H9 (cell line): ENCODE results near the gene FBXO42. TPM values are rescaled to one million over a fixed set of nuclear protein-coding genes. Genes with fewer than 3 reads are reported as not detected.

Experiments used
- DNase-seq: peaks from one replicate; pipeline ENCODE4 v3.0.0-alpha.2; 2017
- H2AFZ ChIP-seq: one replicate; pipeline ENCODE4 v1.6.1; 2013; ENCODE audit warnings: mild to moderate bottlenecking, low read length, control low read depth, moderate library complexity
- H2AK5ac ChIP-seq: 2 replicates; pipeline ENCODE4 v1.6.1; 2013; ENCODE audit warnings: low read length, control low read depth, mixed read lengths; ENCODE audit not compliant: insufficient read length
- H2BK120ac ChIP-seq: one replicate; pipeline ENCODE4 v1.6.1; 2013; ENCODE audit warnings: low read depth, mild to moderate bottlenecking, low read length, control low read depth, inconsistent platforms; ENCODE audit not compliant: poor library complexity, severe bottlenecking
- H2BK12ac ChIP-seq: 2 replicates; pipeline ENCODE4 v1.6.1; 2013; ENCODE audit warnings: low read length, control low read depth, mixed read lengths, low read depth; ENCODE audit not compliant: insufficient read length
- H2BK15ac ChIP-seq: 2 replicates; pipeline ENCODE4 v1.6.1; 2013; ENCODE audit warnings: low read depth, low read length, control low read depth
- H2BK20ac ChIP-seq: one replicate; pipeline ENCODE4 v1.6.1; 2013; ENCODE audit warnings: low read depth, mild to moderate bottlenecking, low read length, control low read depth, inconsistent platforms; ENCODE audit not compliant: poor library complexity, severe bottlenecking
- H2BK5ac ChIP-seq: 2 replicates; pipeline ENCODE4 v1.6.1; 2013; ENCODE audit warnings: low read length, control low read depth, mixed read lengths; ENCODE audit not compliant: insufficient read length
- H3K14ac ChIP-seq: 2 replicates; pipeline ENCODE4 v1.6.1; 2013; ENCODE audit warnings: low read length, control low read depth; ENCODE audit not compliant: insufficient read depth
- H3K18ac ChIP-seq: 2 replicates; pipeline ENCODE4 v1.6.1; 2013; ENCODE audit warnings: low read depth, mild to moderate bottlenecking, mixed read lengths, low read length, control low read depth; ENCODE audit not compliant: insufficient read length
- H3K23ac ChIP-seq: 2 replicates; pipeline ENCODE4 v1.6.1; 2013; ENCODE audit warnings: low read length, control low read depth, mixed read lengths, low read depth; ENCODE audit not compliant: insufficient read length
- H3K23me2 ChIP-seq: 2 replicates; pipeline ENCODE4 v1.6.1; 2013; ENCODE audit warnings: low read depth, mild to moderate bottlenecking, mixed read lengths, low read length, control low read depth; ENCODE audit not compliant: insufficient read length, poor library complexity, severe bottlenecking
- H3K27ac ChIP-seq: 2 replicates; pipeline ENCODE4 v1.5.1; 2013; ENCODE audit warnings: low read length, control low read depth, mixed read lengths, low read depth; ENCODE audit not compliant: insufficient read length
- H3K27me3 ChIP-seq: 2 replicates; pipeline ENCODE4 v1.6.1; 2013; ENCODE audit warnings: low read length, control low read depth, inconsistent platforms; ENCODE audit not compliant: insufficient read depth
- H3K4ac ChIP-seq: 2 replicates; pipeline ENCODE4 v1.6.1; 2013; ENCODE audit warnings: low read depth, mild to moderate bottlenecking, control low read depth, inconsistent platforms, low read length, moderate library complexity
- H3K4me1 ChIP-seq: 2 replicates; pipeline ENCODE4 v1.6.1; 2013; ENCODE audit warnings: low read length, control low read depth, inconsistent platforms; ENCODE audit not compliant: insufficient read depth
- H3K4me2 ChIP-seq: 2 replicates; pipeline ENCODE4 v1.6.1; 2013; ENCODE audit warnings: low read length, control low read depth, mixed read lengths; ENCODE audit not compliant: insufficient read length, insufficient read depth
- H3K56ac ChIP-seq: 2 replicates; pipeline ENCODE4 v1.6.1; 2013; ENCODE audit warnings: low read depth, mild to moderate bottlenecking, mixed read lengths, low read length, control low read depth; ENCODE audit not compliant: insufficient read length
- H3K79me1 ChIP-seq: 2 replicates; pipeline ENCODE4 v1.6.1; 2013; ENCODE audit warnings: low read depth, mild to moderate bottlenecking, moderate library complexity, low read length, control low read depth, inconsistent platforms; ENCODE audit not compliant: insufficient read depth, poor library complexity, severe bottlenecking
- H3K79me2 ChIP-seq: 2 replicates; pipeline ENCODE4 v1.6.1; 2013; ENCODE audit warnings: low read length, control low read depth, inconsistent platforms; ENCODE audit not compliant: insufficient read depth
- H3K9ac ChIP-seq: 2 replicates; pipeline ENCODE4 v1.6.1; 2013; ENCODE audit warnings: low read length, control low read depth, mixed read lengths; ENCODE audit not compliant: insufficient read length; ENCODE audit errors: extremely low read depth
- H3K9me3 ChIP-seq: one replicate; pipeline ENCODE4 v1.6.1; 2013; ENCODE audit warnings: low read depth, low read length, inconsistent platforms; ENCODE audit not compliant: control insufficient read depth
- H3T11ph ChIP-seq: one replicate; pipeline ENCODE4 v1.6.1; 2013; ENCODE audit warnings: mild to moderate bottlenecking, low read length, control low read depth, inconsistent platforms
- H4K20me1 ChIP-seq: one replicate; pipeline ENCODE4 v1.6.1; 2013; ENCODE audit not compliant: control insufficient read depth, insufficient read length, insufficient read depth
- H4K5ac ChIP-seq: 2 replicates; pipeline ENCODE4 v1.6.1; 2013; ENCODE audit warnings: low read depth, mild to moderate bottlenecking, mixed read lengths, low read length, control low read depth; ENCODE audit not compliant: insufficient read length
- H4K8ac ChIP-seq: replicated peaks from 2 replicates; pipeline ENCODE4 v1.6.1; 2013; ENCODE audit warnings: low read length, control low read depth, mixed read lengths, low read depth; ENCODE audit not compliant: insufficient read length
- H4K91ac ChIP-seq: 2 replicates; pipeline ENCODE4 v1.6.1; 2013; ENCODE audit warnings: low read depth, mild to moderate bottlenecking, moderate library complexity, mixed read lengths, low read length, control low read depth; ENCODE audit not compliant: insufficient read length
- H3K27ac Mint-ChIP-seq, 3 experiments: 2 replicates in 2 of 3; 3 replicates in 1 of 3; pipeline ENCODE4 v1.8.0; 2020 to 2021; ENCODE audit warnings: mixed read lengths in 3 of 3, mild to moderate bottlenecking in 1 of 3, moderate library complexity in 1 of 3
- H3K27me3 Mint-ChIP-seq: 2 replicates; pipeline ENCODE4 v1.8.0; 2021; ENCODE audit warnings: low read depth, mild to moderate bottlenecking, moderate library complexity, mixed read lengths
- H3K36me3 Mint-ChIP-seq, 3 experiments: 2 replicates in 2 of 3; 3 replicates in 1 of 3; pipeline ENCODE4 v1.8.0; 2020 to 2021; ENCODE audit warnings: low read depth in 3 of 3, mixed read lengths in 3 of 3; ENCODE audit not compliant: insufficient read depth in 1 of 3
- H3K4me1 Mint-ChIP-seq, 2 experiments: 2 replicates each; pipeline ENCODE4 v1.8.0; 2020; ENCODE audit warnings: mixed read lengths in 2 of 2
- H3K4me3 Mint-ChIP-seq, 2 experiments: 2 replicates in 1 of 2; 3 replicates in 1 of 2; pipeline ENCODE4 v1.8.0; 2020 to 2021; ENCODE audit warnings: mild to moderate bottlenecking in 2 of 2, mixed read lengths in 2 of 2, moderate library complexity in 1 of 2
- H3K9me3 Mint-ChIP-seq, 2 experiments: 2 replicates in 1 of 2; 3 replicates in 1 of 2; pipeline ENCODE4 v1.8.0; 2020; ENCODE audit warnings: mild to moderate bottlenecking in 2 of 2, mixed read lengths in 2 of 2, moderate library complexity in 1 of 2
- CTCF ChIP-seq: fragments of 200-600 bp; sonication (generic); conservative IDR thresholded peaks from 3 replicates; pipeline ENCODE4 v1.8.0; 2021; ENCODE audit warnings: antibody characterized with exemption, mild to moderate bottlenecking
- WGBS: extraction: QIAGEN DNeasy Blood & Tissue Kit; methylation state at CpG from one replicate; pipeline ENCODE4 v1.1.7; 2013; ENCODE audit warnings: missing lambda C conversion rate, low lambda C conversion rate, mixed read lengths; ENCODE audit not compliant: insufficient read length; ENCODE audit errors: extremely low coverage; 5-methylcytosine and 5-hydroxymethylcytosine counted together
- total RNA-seq: library from RNA; stranded (reverse); gene quantifications from 2 replicates; pipeline ENCODE4 v1.2.1, GENCODE V29; 2021

Gene FBXO42
- total RNA-seq, 1 experiment from 2014 or later = 17.4 TPM

GRCh38 chr1:16233431-16233830, 118.8 kb downstream of the FBXO42 start:
- H3K9me3 Mint-ChIP-seq = no peaks in the 10 kb centered on the region; a peak in 2 of 5 replicates
- H4K20me1 ChIP-seq = no peaks in the 10 kb centered on the region
- no peak overlapping the region for H4K91ac ChIP-seq
- no peak overlapping the region for H2BK15ac ChIP-seq
- H3K4me2 ChIP-seq = no peak overlapping the region
- no CpG with 5 or more reads among the region's 8 CpGs for WGBS
- H3K4me1 ChIP-seq = 0 out of 2 replicates have a peak, but pooled peaks cover 5% of the 10 kb centered on the region
- H2AK5ac ChIP-seq = no peak overlapping the region
- no peak overlapping the region for H3K4ac ChIP-seq
- H2BK120ac ChIP-seq = no peak overlapping the region
- H4K5ac ChIP-seq = no peak overlapping the region
- no peak overlapping the region for H3K14ac ChIP-seq
- no peak overlapping the region for H2BK12ac ChIP-seq
- no peak overlapping the region for H2BK5ac ChIP-seq
- H3K18ac ChIP-seq = no peak overlapping the region
- no peak overlapping the region for H3K9ac ChIP-seq
- H3K4me1 Mint-ChIP-seq = peaks cover 11 to 17% of the 10 kb centered on the region in 2 experiments
- H3K27ac Mint-ChIP-seq = no peak overlapping the region
- H4K8ac ChIP-seq = no peak overlapping the region
- peaks cover 24% of the 10 kb centered on the region for H3K27me3 Mint-ChIP-seq
- no peaks in the 10 kb centered on the region; the same call in 1 of the 2 replicates for H3K27me3 ChIP-seq
- peaks cover 6% of the 10 kb centered on the region for H3K23me2 ChIP-seq
- H3K4me3 Mint-ChIP-seq = no peak overlapping the region
- H3K56ac ChIP-seq = no peak overlapping the region
- H2BK20ac ChIP-seq = no peak overlapping the region
- H3K36me3 Mint-ChIP-seq = no peaks in the 10 kb centered on the region; a peak in 1 of 7 replicates
- no peak overlapping the region for H2AFZ ChIP-seq
- H3T11ph ChIP-seq = no peak overlapping the region
- no peaks in the 10 kb centered on the region for H3K79me2 ChIP-seq
- no peak for DNase-seq
- no peak for TF ChIP-seq CTCF
- H3K9me3 ChIP-seq = no peaks in the 10 kb centered on the region
- H3K27ac ChIP-seq = no peak overlapping the region
- no peaks in the 10 kb centered on the region for H3K79me1 ChIP-seq
- H3K23ac ChIP-seq = no peak overlapping the region
